Smooth muscle cell (in vitro differentiated cells): Measurements from ENCODE around the gene FPR2. TPM values are rescaled to one million over a fixed set of nuclear protein-coding genes. Genes with fewer than 3 reads are reported as not detected.

Experiments used
- DNase-seq: peaks from one replicate; lab custom pipeline; 2025; ENCODE audit not compliant: unreplicated experiment; lab: John Stamatoyannopoulos, UW
- H2AFZ ChIP-seq: fragments of 200-600 bp; sonication (generic); 2 replicates; pipeline ENCODE4 v1.6.0; 2016; ENCODE audit warnings: antibody characterized with exemption, low read depth, mild to moderate bottlenecking
- H3F3A ChIP-seq: fragments of 200-600 bp; sonication (generic); 2 replicates; pipeline ENCODE4 v1.6.0; 2017; ENCODE audit warnings: antibody characterized with exemption, low read depth
- H3K27ac ChIP-seq: fragments of 200-600 bp; sonication (generic); 2 replicates; pipeline ENCODE4 v1.5.1; 2016; ENCODE audit warnings: low read depth, mild to moderate bottlenecking
- H3K27me3 ChIP-seq: fragments of 200-600 bp; sonication (generic); 2 replicates; pipeline ENCODE4 v1.6.1; 2016; ENCODE audit warnings: low read depth, mild to moderate bottlenecking
- H3K36me3 ChIP-seq: fragments of 200-600 bp; sonication (generic); 2 replicates; pipeline ENCODE4 v1.5.1; 2016; ENCODE audit warnings: low read depth
- H3K4me1 ChIP-seq: fragments of 200-600 bp; sonication (generic); 2 replicates; pipeline ENCODE4 v1.5.1; 2016; ENCODE audit warnings: low read depth
- H3K4me2 ChIP-seq: fragments of 200-600 bp; sonication (generic); 2 replicates; pipeline ENCODE4 v1.6.0; 2016; ENCODE audit warnings: mild to moderate bottlenecking
- H3K4me3 ChIP-seq: fragments of 200-600 bp; sonication (generic); 2 replicates; pipeline ENCODE4 v1.5.1; 2016; ENCODE audit warnings: mild to moderate bottlenecking
- H3K79me2 ChIP-seq: fragments of 200-600 bp; sonication (generic); 2 replicates; pipeline ENCODE4 v1.6.0; 2016; ENCODE audit warnings: low read depth, mild to moderate bottlenecking
- H3K9ac ChIP-seq: fragments of 200-600 bp; sonication (generic); 2 replicates; pipeline ENCODE4 v1.6.0; 2016; ENCODE audit warnings: low read depth
- H3K9me3 ChIP-seq: fragments of 200-600 bp; sonication (generic); replicated peaks from 2 replicates; pipeline ENCODE4 v1.5.1; 2016; ENCODE audit warnings: low read depth
- H4K20me1 ChIP-seq: fragments of 200-600 bp; sonication (generic); 2 replicates; pipeline ENCODE4 v1.6.0; 2016; ENCODE audit warnings: low read depth
- CTCF ChIP-seq: fragments of 200-600 bp; sonication (generic); IDR thresholded peaks from 2 replicates; pipeline ENCODE4 v1.5.1; 2017; ENCODE audit warnings: borderline replicate concordance, mild to moderate bottlenecking, antibody characterized with exemption; ENCODE audit not compliant: insufficient read depth, poor library complexity, severe bottlenecking
- WGBS: methylation state at CpG from one replicate; pipeline ENCODE4 v1.1.7; 2016; ENCODE audit warnings: low lambda C conversion rate; 5-methylcytosine and 5-hydroxymethylcytosine counted together
- polyA plus RNA-seq: library from polyadenylated mRNA; unstranded; fragments of >200 nt; fragmentation: Nextera tagmentation; extraction: Ambion mirVana; gene quantifications from 2 replicates; pipeline ENCODE4 v1.2.1, GENCODE V29; 2016
- total RNA-seq: library from RNA; depleted of rRNA; stranded (reverse); fragments of >200 nt; gene quantifications from 2 replicates; pipeline ENCODE4 v1.2.3, GENCODE V29; 2014

The FPR2 gene
- total and polyA plus RNA-seq, 2 experiments from 2014 or later, result not detected

GRCh38 chr19:51786646-51787494 lies 25.9 kb downstream of the FPR2 start:
- Histone ChIP-seq H3F3A (no peaks in the 10 kb centered on the region), H4K20me1 (no peaks in the 10 kb centered on the region), H3K27ac (no peak overlapping the region), H3K79me2 (no peaks in the 10 kb centered on the region), H3K9me3 (no peaks in the 10 kb centered on the region), H2AFZ (no peak overlapping the region), H3K4me3 (no peak overlapping the region), H3K9ac (no peak overlapping the region), H3K27me3 (no peaks in the 10 kb centered on the region), H3K4me2 (no peak overlapping the region), H3K4me1 (no peaks in the 10 kb centered on the region), H3K36me3 (no peaks in the 10 kb centered on the region)
- DNase-seq, result no peak
- 58% methylated on average over 6 of the region's 6 CpGs for WGBS
- no peak for TF ChIP-seq CTCF

- H3F3A ChIP-seq, result no peaks in the 10 kb centered on the region
- H3K4me2 ChIP-seq, result no peak overlapping the region
- H3K27me3 ChIP-seq, result no peaks in the 10 kb centered on the region
- no peaks in the 10 kb centered on the region for H3K4me1 ChIP-seq
- no peaks in the 10 kb centered on the region for H4K20me1 ChIP-seq
- no peak overlapping the region for H3K4me3 ChIP-seq
- 67% methylated on average over 2 of the region's 2 CpGs for WGBS
- no peak for TF ChIP-seq CTCF
- H2AFZ ChIP-seq, result no peak overlapping the region
- H3K9ac ChIP-seq, result no peak overlapping the region
- H3K27ac ChIP-seq, result no peak overlapping the region
- H3K79me2 ChIP-seq, result no peaks in the 10 kb centered on the region
- no peaks in the 10 kb centered on the region for H3K9me3 ChIP-seq
- DNase-seq, result no peak
- no peaks in the 10 kb centered on the region for H3K36me3 ChIP-seq
Observed at GRCh38 chr19:51788029-51788428, 27.0 kb downstream of the FPR2 start.

- H3K36me3 ChIP-seq, result no peaks in the 10 kb centered on the region
- H3K79me2 ChIP-seq, result no peaks in the 10 kb centered on the region
- H3K4me2 ChIP-seq, result no peak overlapping the region
- WGBS, result 77% methylated on average over 6 of the region's 6 CpGs
- H3K27me3 ChIP-seq, result no peaks in the 10 kb centered on the region
- H2AFZ ChIP-seq, result no peak overlapping the region
- H3F3A ChIP-seq, result no peaks in the 10 kb centered on the region
- no peak overlapping the region for H3K4me3 ChIP-seq
- no peaks in the 10 kb centered on the region for H3K9me3 ChIP-seq
- TF ChIP-seq CTCF, result no peak
- no peaks in the 10 kb centered on the region for H3K4me1 ChIP-seq
- H3K27ac ChIP-seq, result no peak overlapping the region
- no peak overlapping the region for H3K9ac ChIP-seq
- no peaks in the 10 kb centered on the region for H4K20me1 ChIP-seq
- DNase-seq, result no peak
Observed at GRCh38 chr19:51789061-51789795, 28.2 kb downstream of the FPR2 start.
